ENCODE data around the gene PLXNB2. TPM values are rescaled to one million over a fixed set of nuclear protein-coding genes. Genes with fewer than 3 reads are reported as not detected.
"Not testable (repeated sequence)": the region's sequence is repeated elsewhere in the genome, so short reads cannot be mapped to it uniquely, and the experiment has no call there.

The PLXNB2 gene
- total RNA-seq, 1 experiment from 2014 or later = 31.2 TPM

DNA sequence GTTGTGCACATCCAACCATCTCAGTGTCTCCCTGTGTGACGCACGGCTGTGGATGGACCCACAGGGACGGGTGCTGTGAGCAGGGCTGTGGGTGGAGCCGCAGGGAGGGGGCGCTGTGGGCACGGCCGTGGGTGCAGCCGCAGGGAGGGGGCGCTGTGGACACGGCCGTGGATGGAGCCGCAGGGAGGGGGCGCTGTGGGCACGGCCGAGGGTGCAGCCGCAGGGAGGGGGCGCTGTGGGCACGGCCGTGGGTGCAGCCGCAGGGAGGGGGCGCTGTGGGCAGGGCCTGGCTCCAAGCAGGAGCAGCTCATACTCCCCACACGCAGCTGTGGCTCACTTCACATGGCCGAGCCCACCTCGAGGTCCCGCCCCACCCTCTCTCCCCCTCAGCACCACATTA is 31.3 kb downstream of the PLXNB2 start:
- in situ Hi-C loops (cut with HindIII; ENCODE audit: low pct_unique_long_range_greater_than_20kb, low sequenced_read_pairs) = no loop called here
- peak; percentile 55 for DNase-seq (ENCODE audit: low read depth, low spot score)

DNA sequence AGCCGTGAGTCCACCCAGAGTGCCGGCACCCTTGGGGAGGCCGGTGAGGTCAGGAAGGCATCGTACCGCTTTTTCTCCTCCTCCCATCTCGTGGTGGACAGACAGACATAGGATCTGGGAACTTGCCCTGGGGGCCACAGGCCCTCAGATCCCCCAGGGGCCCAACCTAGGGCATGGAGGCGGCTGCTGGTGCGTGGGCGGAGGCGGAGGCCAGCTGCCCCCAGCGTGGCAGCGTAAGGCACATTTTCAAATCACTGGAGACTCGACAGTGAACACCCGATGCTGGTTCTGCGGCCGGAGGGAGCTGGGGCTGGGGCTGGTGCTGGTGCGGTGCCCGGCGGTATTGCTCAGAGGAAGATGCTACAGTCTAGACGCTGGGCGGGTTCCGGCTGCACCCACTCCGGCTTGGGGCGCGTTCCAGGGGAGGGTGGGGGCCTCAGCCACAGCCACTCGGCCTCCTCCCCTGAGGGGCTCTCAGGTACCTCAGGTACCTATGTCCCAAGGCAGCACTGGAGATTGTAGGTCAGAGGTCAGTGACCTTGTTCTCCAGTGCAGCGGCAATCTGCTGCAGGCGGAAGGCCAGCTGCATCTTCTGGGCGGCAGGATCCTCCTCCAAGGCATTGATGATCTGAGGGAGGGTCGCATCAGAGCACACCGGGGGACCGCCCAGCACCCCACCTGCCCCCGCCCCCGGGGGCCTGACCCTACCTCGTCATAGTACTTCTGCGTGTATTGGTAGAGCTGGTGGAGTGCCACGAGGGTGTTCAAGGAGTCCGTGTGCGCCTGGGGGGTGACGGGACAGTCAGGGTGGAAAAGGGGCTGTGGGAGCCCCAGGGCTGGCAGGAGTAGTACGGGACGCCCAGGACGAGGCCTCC is 32.0 kb downstream of the PLXNB2 start:
- in situ Hi-C loops (cut with HindIII; ENCODE audit: low pct_unique_long_range_greater_than_20kb, low sequenced_read_pairs) = no loop called here
- DNase-seq (ENCODE audit: low read depth, low spot score) = no peak

DNA sequence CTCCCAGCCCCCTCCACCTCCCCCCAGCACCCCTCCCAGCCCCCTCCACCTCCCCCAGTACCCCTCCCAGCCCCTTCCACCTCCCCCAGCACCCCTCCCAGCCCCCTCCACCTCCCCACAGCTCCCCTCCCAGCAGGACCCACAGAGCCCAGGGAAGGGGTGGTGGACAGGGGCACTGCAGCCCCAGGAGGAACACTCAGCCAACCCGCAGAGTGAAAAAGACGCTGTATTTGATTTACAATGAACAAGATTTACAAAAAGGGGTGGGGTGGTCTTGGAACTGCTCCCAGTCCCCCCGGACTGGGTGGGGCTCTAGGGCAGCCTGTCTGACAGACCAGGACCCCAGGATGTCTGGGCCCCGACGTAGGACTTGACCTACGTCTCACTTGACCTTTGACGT is 32.7 kb downstream of the PLXNB2 start:
- DNase-seq (ENCODE audit: low read depth, low spot score) = no peak

DNA sequence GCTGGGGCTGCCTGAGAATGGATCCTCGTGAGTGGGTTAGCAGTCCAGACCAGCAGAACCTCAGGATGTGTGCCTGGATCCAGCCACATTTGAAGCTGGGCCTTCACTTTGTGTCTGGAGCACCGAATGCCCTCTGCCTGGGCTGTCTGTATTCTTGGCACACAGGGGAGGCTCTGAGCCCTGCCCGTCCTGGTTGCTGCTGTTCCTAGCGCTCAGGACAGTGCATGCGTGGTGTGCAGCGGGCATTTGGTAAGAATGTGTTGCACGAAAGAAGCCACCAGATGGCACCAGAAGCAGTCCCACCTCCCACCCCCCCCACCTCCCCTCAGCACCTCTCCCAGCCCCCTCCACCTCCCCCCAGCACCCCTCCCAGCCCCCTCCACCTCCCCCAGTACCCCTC is 33.1 kb downstream of the PLXNB2 start:
- in situ Hi-C loops (cut with HindIII; ENCODE audit: low pct_unique_long_range_greater_than_20kb, low sequenced_read_pairs) = no loop called here
- DNase-seq (ENCODE audit: low read depth, low spot score) = peak; percentile 84

More for the DNA sequence above, 32.7 kb downstream of the PLXNB2 start:
- in situ Hi-C loops (cut with HindIII; ENCODE audit: low pct_unique_long_range_greater_than_20kb, low sequenced_read_pairs) = no loop called here

DNA sequence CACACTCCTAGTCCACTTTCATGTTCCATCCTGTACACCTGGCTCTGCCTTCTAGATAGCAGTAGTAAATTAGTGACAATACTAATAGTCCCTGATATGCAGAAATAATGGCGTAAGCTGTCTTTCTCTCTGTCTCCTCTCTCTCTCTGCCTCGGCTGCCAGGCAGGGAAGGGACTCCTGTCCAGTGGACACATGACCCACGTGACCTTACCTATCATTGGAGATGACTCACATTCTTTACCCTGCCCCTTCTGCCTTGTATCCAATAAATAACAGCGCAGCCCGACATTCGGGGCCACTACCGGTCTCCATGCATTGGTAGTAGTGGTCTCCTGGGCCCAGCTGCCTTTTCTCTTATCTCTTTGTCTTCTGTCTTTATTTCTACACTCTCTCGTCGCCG is 33.7 kb downstream of the PLXNB2 start:
- DNase-seq (ENCODE audit: low read depth, low spot score); in situ Hi-C loops (cut with HindIII; ENCODE audit: low pct_unique_long_range_greater_than_20kb, low sequenced_read_pairs): not testable (repeated sequence)

- DNase-seq (ENCODE audit: low read depth, low spot score); in situ Hi-C loops (cut with HindIII; ENCODE audit: low pct_unique_long_range_greater_than_20kb, low sequenced_read_pairs): not testable (repeated sequence)
Measured at GRCh38 chr22:50273352-50273751, 34.1 kb downstream of the PLXNB2 start.

DNA sequence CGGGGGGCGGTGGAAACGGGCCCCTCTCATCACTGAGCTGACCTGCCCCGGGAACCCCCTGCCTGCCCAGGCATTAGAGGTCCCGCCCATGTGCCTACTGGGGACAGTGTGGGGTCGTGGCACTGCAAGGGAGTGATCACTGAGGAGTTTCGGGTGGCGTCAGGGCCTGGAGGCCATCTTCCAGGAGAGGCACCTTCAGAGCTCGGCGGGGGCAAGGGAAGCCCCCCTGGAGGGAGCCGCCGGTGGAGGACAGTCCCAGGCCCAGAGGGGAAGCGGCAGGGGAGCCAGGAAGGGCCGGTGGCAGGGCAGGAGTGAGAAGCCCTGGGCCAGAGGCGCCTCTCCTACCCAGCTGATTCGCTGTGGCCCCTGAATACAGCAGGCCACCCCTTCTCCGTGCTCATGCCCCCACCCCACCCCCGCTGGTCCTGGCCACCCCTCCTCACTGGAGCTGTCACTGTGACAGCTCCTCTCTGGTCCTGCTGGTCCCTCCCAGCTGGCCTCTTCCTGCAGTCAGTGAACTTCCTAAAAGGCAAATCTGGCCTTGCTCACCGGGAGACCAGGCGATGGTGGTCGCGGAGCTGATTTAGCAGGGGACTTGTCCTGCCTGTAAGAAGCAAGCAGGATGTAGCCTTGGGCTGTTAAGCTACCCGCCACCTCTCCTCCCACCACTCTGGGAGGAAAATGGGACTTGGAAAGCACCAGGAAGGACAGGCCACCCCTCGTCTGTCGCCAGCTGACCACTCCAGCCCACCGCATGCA is 35.2 kb downstream of the PLXNB2 start:
- DNase-seq (ENCODE audit: low read depth, low spot score) = no peak
- in situ Hi-C loops (cut with HindIII; ENCODE audit: low pct_unique_long_range_greater_than_20kb, low sequenced_read_pairs) = no loop called here

DNA sequence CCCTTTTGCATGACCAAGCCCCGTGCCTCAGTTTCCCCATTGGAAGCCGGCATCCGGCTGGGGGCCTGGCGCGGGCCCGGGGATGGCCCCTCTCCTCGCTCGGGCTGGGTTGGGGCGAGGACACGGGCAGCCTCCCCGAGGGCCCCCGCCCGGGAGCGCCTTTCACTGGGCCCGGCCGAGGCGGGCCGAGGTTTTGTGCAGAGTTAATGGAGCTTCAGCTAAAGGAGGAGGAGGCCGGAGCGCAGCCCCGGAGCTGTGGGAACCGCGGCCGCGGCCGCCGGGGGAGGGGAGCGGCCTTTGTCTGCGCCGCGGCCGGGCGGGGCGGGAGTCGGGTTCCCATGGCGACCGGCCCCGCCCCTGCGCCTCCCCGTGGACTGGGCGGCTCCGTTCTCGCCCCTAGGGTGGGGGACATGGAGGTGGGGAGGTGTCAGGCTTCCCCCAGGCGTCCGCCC is 35.9 kb downstream of the PLXNB2 start:
- in situ Hi-C loops (cut with HindIII; ENCODE audit: low pct_unique_long_range_greater_than_20kb, low sequenced_read_pairs) = no loop called here
- DNase-seq (ENCODE audit: low read depth, low spot score) = peak; percentile 52

GRCh38 chr22:50270666-50271394 is 36.6 kb downstream of the PLXNB2 start:
- DNase-seq (ENCODE audit: low read depth, low spot score) = peak; percentile 26
- in situ Hi-C loops (cut with HindIII; ENCODE audit: low pct_unique_long_range_greater_than_20kb, low sequenced_read_pairs) = no loop called here

- in situ Hi-C loops (cut with HindIII; ENCODE audit: low pct_unique_long_range_greater_than_20kb, low sequenced_read_pairs) = no loop called here
- peak; percentile 62 for DNase-seq (ENCODE audit: low read depth, low spot score)
Measured at GRCh38 chr22:50269970-50270665, 37.3 kb downstream of the PLXNB2 start, which contains the start of gene MAPK11. Gene MAPK11, minus strand, starts transcription at chr22:50270380. Its CDS starts 88 bp downstream, at chr22:50270292.

DNA sequence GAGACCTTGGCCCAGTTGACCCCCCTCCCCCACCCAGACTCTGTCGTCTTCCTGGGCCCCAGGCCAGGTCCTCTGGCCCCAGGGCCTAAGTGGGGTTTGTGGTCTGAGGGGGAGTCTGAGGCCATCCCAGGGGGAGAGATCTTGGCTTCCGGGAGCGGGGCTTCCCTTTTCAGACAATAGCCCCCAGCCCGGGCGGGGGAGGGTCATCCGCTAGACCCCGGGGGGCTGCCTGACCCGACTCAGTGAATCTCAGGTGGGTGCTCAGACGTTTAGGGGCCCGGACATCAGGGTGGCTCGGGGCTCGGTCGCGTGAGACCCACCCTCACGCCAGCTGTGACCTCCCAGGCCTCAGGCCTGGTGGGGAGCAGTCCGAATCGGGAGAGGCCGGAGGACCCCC is 37.9 kb downstream of the PLXNB2 start:
- in situ Hi-C loops (cut with HindIII; ENCODE audit: low pct_unique_long_range_greater_than_20kb, low sequenced_read_pairs) = no loop called here
- DNase-seq (ENCODE audit: low read depth, low spot score) = no peak

DNA sequence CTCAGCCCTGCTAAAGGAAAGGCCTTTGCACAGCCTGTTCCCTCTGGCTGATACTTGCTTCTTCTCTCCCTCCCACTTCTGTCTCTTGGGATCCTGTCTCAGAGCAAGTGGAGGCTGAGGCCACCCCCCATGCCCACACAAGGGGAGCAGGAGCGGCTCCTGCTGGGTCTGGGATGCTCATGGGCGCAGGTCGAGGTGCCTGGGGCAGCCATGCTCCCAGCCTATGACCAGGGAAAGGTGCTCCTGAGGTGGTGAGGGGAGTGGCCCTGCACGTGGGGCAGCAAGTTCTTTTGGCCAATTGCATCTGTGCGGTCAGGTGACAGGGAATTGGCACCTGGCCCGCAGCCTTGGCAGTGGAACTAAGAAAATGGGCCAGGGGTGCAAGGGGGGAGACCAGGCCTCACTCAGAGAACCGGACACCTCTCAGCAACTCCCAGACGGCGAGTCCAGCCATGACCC is 38.8 kb downstream of the PLXNB2 start:
- in situ Hi-C loops (cut with HindIII; ENCODE audit: low pct_unique_long_range_greater_than_20kb, low sequenced_read_pairs) = no loop called here
- DNase-seq (ENCODE audit: low read depth, low spot score) = no peak

DNA sequence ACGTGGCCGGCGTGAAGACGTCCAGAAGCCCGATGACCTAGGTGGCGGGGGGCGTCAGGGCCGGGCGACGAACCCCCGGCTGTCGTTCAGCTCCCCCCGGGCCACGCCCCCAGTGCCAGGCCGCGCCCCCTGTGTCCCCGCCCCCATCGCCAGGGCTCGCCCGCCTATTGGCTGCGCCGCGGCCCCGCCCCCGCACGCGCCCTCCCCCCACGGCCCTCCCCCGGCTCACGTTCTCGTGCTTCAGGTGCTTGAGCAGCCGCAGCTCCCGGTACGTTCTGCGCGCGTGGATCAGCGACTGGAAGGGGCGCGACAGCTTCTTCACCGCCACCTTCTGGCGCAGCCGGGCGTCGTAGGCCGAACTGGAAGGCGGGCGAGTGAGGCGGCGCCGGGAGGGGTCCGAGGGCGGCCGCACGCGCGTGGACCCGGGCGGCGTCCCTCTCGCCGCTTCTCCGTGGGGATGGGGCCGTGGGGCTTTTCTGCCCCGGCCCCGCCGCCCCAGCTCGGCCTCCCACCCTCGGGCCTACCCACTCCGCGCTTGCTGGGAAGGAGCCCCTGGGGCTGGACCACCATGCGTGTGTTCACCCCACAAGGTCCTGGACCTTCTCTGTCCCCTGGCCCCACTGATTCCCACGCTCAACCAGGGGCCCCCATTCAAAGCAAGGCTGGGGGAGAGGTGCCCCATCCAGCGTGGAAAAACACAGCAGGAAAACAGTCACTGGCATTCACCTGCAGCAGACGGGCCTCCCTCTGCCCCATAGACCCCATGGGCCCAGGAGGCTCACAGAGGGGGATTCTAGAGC is 39.7 kb downstream of the PLXNB2 start:
- in situ Hi-C loops (cut with HindIII; ENCODE audit: low pct_unique_long_range_greater_than_20kb, low sequenced_read_pairs) = no loop called here
- peak; percentile 45 for DNase-seq (ENCODE audit: low read depth, low spot score)

- no peak for DNase-seq (ENCODE audit: low read depth, low spot score)
- in situ Hi-C loops (cut with HindIII; ENCODE audit: low pct_unique_long_range_greater_than_20kb, low sequenced_read_pairs) = no loop called here
Measured at GRCh38 chr22:50266994-50267393, 40.5 kb downstream of the PLXNB2 start.

DNA sequence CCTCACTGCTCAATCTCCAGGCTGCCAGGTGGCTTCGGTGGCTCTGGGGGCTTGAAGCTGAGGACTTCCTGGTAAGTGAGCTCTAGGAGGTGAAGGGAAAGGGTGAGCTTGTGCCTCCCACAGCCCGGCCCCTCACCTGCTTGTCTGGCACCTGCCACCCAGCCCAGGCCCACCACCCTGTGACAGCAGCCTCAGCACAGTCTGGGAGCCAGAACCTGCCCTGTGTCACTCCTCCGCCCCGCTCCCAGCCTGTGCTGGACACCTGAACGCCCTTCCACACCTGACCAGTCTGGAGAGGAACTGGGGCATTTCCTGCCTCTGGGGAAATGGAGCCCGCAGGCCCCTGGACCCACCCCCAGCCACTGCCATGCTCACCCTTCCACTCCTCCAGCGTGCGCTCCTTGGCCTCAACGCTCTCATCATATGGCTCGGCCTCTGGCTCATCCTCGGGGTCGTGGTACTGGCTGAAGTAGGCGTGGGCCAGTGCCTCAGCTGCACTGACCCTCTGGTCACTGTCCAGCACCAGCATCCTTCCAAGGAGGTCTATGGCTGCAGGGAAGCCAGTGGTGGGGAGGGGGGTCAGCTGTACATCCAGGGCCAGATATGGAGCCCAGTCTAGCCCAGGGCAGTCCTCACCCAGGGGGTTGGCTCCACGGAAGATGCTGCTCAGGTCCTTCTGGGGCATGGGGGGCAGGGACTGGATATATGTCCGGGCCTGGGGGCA is 42.3 kb downstream of the PLXNB2 start:
- no peak for DNase-seq (ENCODE audit: low read depth, low spot score)
- in situ Hi-C loops (cut with HindIII; ENCODE audit: low pct_unique_long_range_greater_than_20kb, low sequenced_read_pairs) = no loop called here

- in situ Hi-C loops (cut with HindIII; ENCODE audit: low pct_unique_long_range_greater_than_20kb, low sequenced_read_pairs) = no loop called here
Measured at GRCh38 chr22:50264104-50264745, 43.2 kb downstream of the PLXNB2 start.

More at GRCh38 chr22:50264104-50264745, 43.2 kb downstream of the PLXNB2 start:
- DNase-seq (ENCODE audit: low read depth, low spot score) = no peak

All from SK-MEL-5 (cell line).